DMS79 (cell line): Measurements from ENCODE around the gene EPHB2.

Experiments used
- DNase-seq: peaks from one replicate; lab custom pipeline; 2025; lab: John Stamatoyannopoulos, UW

EPHB2 gene

GRCh38 chr1:22955146-22955545 lies 244.5 kb downstream of the EPHB2 start:
- DNase-seq, result no peak

GRCh38 chr1:22957066-22957465 lies 246.4 kb downstream of the EPHB2 start:
- DNase-seq, result no peak

GRCh38 chr1:22958556-22958955 lies 247.9 kb downstream of the EPHB2 start:
- DNase-seq, result no peak

GRCh38 chr1:22959545-22960360 lies 249.1 kb downstream of the EPHB2 start:
- no peak for DNase-seq

- DNase-seq, result no peak
Measured at GRCh38 chr1:22962558-22962957, 251.9 kb downstream of the EPHB2 start.

GRCh38 chr1:22963044-22963677 lies 252.5 kb downstream of the EPHB2 start:
- DNase-seq, result no peak

- DNase-seq, result no peak
Measured at GRCh38 chr1:22966309-22966708, 255.7 kb downstream of the EPHB2 start.

GRCh38 chr1:22967833-22968232 lies 257.2 kb downstream of the EPHB2 start:
- DNase-seq, result no peak

GRCh38 chr1:22969304-22969709 lies 258.7 kb downstream of the EPHB2 start:
- DNase-seq, result peak; percentile 66

- DNase-seq, result no peak
Measured at GRCh38 chr1:22970096-22970495, 259.5 kb downstream of the EPHB2 start.
